Lung (tissue), 12 donors: ENCODE results near the gene ZNF219. TPM values are rescaled to one million over a fixed set of nuclear protein-coding genes. Genes with fewer than 3 reads are reported as not detected.

Experiments used
- ATAC-seq: fragments of 200-7000 bp; cut with Tn5 transposase; one replicate; pipeline ENCODE4 v1.9.1; 2020; ENCODE audit warnings: moderate number of reproducible peaks; ENCODE audit not compliant: insufficient read depth, low FRiP score
- DNase-seq, 3 donors: peaks; one replicate each; pipeline ENCODE4 v3.0.0-alpha.2; 2013 to 2017
- H3K27ac ChIP-seq, 2 donors: one replicate each; pipeline ENCODE4 v1.5.1; 2013; ENCODE audit warnings: mild to moderate bottlenecking in 2 of 2, moderate library complexity in 2 of 2, control low read depth in 1 of 2, inconsistent platforms in 1 of 2, low read depth in 1 of 2, low read length in 1 of 2
- H3K27me3 ChIP-seq, 3 donors: one replicate each; pipeline ENCODE4 v1.5.1; 2013; ENCODE audit warnings: low read length in 2 of 3; ENCODE audit not compliant: control insufficient read depth in 3 of 3, insufficient read depth in 3 of 3
- H3K36me3 ChIP-seq, 4 donors: one replicate each; pipeline ENCODE4 v1.5.1; 2013; ENCODE audit warnings: low read length in 4 of 4, mild to moderate bottlenecking in 1 of 4, moderate library complexity in 1 of 4; ENCODE audit not compliant: control insufficient read depth in 4 of 4, insufficient read depth in 4 of 4
- H3K4me1 ChIP-seq, 5 donors: one replicate each; pipeline ENCODE4 v1.5.1; 2013; ENCODE audit warnings: low read length in 5 of 5, mild to moderate bottlenecking in 2 of 5, moderate library complexity in 1 of 5; ENCODE audit not compliant: control insufficient read depth in 5 of 5, insufficient read depth in 5 of 5
- H3K4me3 ChIP-seq: one replicate; pipeline ENCODE4 v1.5.1; 2013; ENCODE audit warnings: mild to moderate bottlenecking, control low read depth, moderate library complexity
- H3K9ac ChIP-seq, 2 donors: one replicate each; pipeline ENCODE4 v1.5.1; 2013; ENCODE audit warnings: low read length in 2 of 2, control low read depth in 1 of 2; ENCODE audit not compliant: insufficient read depth in 1 of 2
- H3K9me3 ChIP-seq, 4 donors: one replicate each; pipeline ENCODE4 v1.5.1; 2013; ENCODE audit warnings: low read length in 3 of 4, mild to moderate bottlenecking in 1 of 4, moderate library complexity in 1 of 4; ENCODE audit not compliant: control insufficient read depth in 4 of 4, insufficient read depth in 3 of 4
- WGBS, 2 donors: extraction: QIAGEN DNeasy Blood & Tissue Kit; methylation state at CpG; one replicate each; pipeline ENCODE4 v1.1.7; 2013; 5-methylcytosine and 5-hydroxymethylcytosine counted together
- polyA plus RNA-seq, 2 donors: library from polyadenylated mRNA; stranded (reverse); fragments of 200-250 nt; gene quantifications; one replicate each; pipeline ENCODE4 v1.2.1, GENCODE V29; 2013
- total RNA-seq, 2 donors: library from RNA; depleted of rRNA in 1 of 2; stranded (reverse); fragments of >200 nt in 1 of 2; gene quantifications; one replicate each; pipeline ENCODE4 v1.2.1, GENCODE V29; 2014 to 2021
- TF ChIP-seq, protein P1 (sequence below): IDR thresholded peaks from 2 replicates; pipeline ENCODE4 v1.5.1; 2012; ENCODE audit warnings: mild to moderate bottlenecking; ENCODE audit errors: control extremely low read depth, extremely low read depth
- donor health status: control.
- donor health status: control.
- donor health status: Bipolar disorder and iron deficiency.
- donor health status: healthy.
- donor health status: DM: yes; HTN: yes; CAD: no.

Gene ZNF219
- total and polyA plus RNA-seq, 4 donors: 8.0 to 48.5 (median 30.0) TPM

DNA sequence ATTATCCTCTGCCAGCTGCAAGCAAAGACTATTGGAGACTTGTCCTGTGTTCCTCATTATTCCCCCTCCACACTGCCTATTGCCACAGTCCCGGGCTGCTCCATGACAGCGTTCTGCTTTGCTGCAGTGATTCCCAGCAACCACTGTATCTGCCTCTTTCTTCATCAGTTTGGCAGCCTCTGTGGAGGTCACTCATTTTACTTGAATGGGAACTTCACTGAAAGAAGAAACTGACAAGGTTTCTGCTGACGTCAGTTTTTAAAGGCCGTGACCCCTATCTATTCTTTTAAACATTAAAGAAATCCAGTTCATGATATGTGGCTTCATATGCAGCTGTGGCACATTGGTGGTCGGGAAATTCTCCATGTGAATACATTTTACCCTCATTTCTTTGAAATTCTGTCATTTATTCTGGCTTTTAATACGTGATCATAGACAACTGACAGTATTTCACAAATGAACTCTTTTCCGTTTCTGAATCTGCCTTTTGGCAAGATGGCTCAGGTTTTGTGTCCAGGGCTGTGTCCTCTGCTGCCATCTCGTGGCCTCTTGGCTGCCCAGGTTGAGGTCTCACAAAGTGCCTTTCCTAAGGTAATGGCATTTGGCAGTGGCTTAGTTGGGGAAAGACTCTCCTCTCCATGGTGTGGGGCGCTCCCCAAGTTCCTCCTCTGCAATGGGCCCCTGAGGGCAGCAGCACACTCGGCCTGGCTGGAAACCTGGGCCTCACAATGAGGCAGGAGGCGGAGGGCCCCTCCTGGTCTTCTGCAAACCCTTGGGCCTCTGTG, 8.2 kb upstream of the ZNF219 start:
- ATAC-seq (no peak), DNase-seq (peak; percentile 84 to 91 (median 88))
- Histone ChIP-seq H3K9ac (peak overlapping the region in 1 of 2 donors; percentile 69), H3K27ac (peak overlapping the region; percentile 2 to 85), H3K27me3 (no peaks in the 10 kb centered on the region), H3K9me3 (no peaks in the 10 kb centered on the region), H3K36me3 (no peaks in the 10 kb centered on the region), H3K4me3 (no peak overlapping the region), H3K4me1 (peaks cover 7 to 43% (median 17%) of the 10 kb centered on the region in 5 donors)
- 11 to 20% methylated on average over 11 of the region's 11 CpGs for WGBS, 2 donors
- TF ChIP-seq, protein P1, sequence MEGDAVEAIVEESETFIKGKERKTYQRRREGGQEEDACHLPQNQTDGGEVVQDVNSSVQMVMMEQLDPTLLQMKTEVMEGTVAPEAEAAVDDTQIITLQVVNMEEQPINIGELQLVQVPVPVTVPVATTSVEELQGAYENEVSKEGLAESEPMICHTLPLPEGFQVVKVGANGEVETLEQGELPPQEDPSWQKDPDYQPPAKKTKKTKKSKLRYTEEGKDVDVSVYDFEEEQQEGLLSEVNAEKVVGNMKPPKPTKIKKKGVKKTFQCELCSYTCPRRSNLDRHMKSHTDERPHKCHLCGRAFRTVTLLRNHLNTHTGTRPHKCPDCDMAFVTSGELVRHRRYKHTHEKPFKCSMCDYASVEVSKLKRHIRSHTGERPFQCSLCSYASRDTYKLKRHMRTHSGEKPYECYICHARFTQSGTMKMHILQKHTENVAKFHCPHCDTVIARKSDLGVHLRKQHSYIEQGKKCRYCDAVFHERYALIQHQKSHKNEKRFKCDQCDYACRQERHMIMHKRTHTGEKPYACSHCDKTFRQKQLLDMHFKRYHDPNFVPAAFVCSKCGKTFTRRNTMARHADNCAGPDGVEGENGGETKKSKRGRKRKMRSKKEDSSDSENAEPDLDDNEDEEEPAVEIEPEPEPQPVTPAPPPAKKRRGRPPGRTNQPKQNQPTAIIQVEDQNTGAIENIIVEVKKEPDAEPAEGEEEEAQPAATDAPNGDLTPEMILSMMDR: peak; percentile 89

DNA sequence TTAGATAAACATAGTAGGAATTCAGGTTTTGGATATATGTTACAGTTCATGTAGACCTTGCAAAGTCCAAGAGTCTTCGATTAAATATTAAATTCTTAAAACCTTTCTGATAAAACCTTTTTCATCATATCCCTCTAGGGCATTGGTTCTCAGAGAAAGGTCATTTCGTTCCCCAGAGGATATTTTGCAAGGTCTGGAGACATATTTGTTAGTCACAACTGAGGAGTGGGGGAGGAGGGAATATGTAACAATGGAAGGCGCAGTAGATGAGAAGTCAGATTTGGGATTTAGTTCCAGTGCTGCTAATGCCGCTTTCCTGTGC, 7.7 kb upstream of the ZNF219 start:
- WGBS, 2 donors: 51 to 53% methylated on average over 4 of the region's 4 CpGs
- TF ChIP-seq, protein P1: no peak
- H3K27me3 ChIP-seq: no peaks in the 10 kb centered on the region
- H3K36me3 ChIP-seq: no peaks in the 10 kb centered on the region
- no peak overlapping the region for H3K4me3 ChIP-seq
- peak overlapping the region in 1 of 2 donors; percentile 83 for H3K27ac ChIP-seq
- DNase-seq (no peak), ATAC-seq (no peak)
- H3K9ac ChIP-seq: peak overlapping the region in 1 of 2 donors; percentile 69
- H3K9me3 ChIP-seq: no peaks in the 10 kb centered on the region
- H3K4me1 ChIP-seq: peaks cover 7 to 43% (median 17%) of the 10 kb centered on the region in 5 donors

DNA sequence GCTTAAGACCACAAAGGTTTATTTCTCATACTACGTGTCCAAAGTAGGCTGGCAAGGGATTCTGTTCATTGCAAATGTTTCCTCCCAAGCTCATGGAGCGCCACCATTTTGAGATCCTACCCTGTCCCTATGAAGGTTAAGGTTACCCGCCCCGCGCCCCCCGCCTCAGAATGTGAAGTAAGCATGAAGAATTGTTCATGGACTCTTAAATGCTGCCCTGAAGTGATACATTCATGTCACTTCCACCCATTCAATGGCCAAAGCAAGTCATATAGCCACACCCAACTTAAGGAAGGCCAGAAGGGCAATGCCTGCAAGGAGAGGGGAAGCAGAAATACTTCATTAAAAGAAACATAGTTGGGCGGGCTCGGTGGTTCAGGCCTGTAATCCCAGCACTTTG, 6.6 kb upstream of the ZNF219 start:
- Histone ChIP-seq H3K36me3 (no peaks in the 10 kb centered on the region), H3K4me3 (no peak overlapping the region), H3K27ac (peak overlapping the region; percentile 55 to 64), H3K4me1 (peaks cover 7 to 43% (median 17%) of the 10 kb centered on the region in 5 donors), H3K9ac (no peak overlapping the region), H3K9me3 (no peaks in the 10 kb centered on the region), H3K27me3 (no peaks in the 10 kb centered on the region)
- 78 to 81% methylated on average over 8 of the region's 8 CpGs for WGBS, 2 donors
- DNase-seq (no peak), ATAC-seq (no peak)
- TF ChIP-seq, protein P1: no peak
